GM18511 (cell line): ENCODE data around the gene ADD1.

Experiments used
- ATAC-seq: cut with Tn5 transposase; IDR thresholded peaks from one replicate; pipeline ENCODE4 v1.9.1; 2021; ENCODE audit warnings: mild to moderate bottlenecking, moderate library complexity; ENCODE audit not compliant: unreplicated experiment

ADD1 gene

GRCh38 chr4:2804973-2805501 lies 38.6 kb upstream of the ADD1 start:
- no peak for ATAC-seq

- ATAC-seq, result no peak
Measured at GRCh38 chr4:2805712-2806389, 37.8 kb upstream of the ADD1 start.

GRCh38 chr4:2806390-2807355 lies 37.0 kb upstream of the ADD1 start:
- ATAC-seq, result no peak

GRCh38 chr4:2807571-2807970 lies 36.1 kb upstream of the ADD1 start:
- no peak for ATAC-seq

- ATAC-seq, result no peak
Measured at GRCh38 chr4:2808001-2808400, 35.6 kb upstream of the ADD1 start.

GRCh38 chr4:2809610-2810180 lies 33.9 kb upstream of the ADD1 start:
- ATAC-seq, result no peak

GRCh38 chr4:2810388-2810787 lies 33.3 kb upstream of the ADD1 start:
- no peak for ATAC-seq

GRCh38 chr4:2811830-2812611 lies 31.6 kb upstream of the ADD1 start:
- ATAC-seq, result peak; percentile 78

- peak; percentile 21 for ATAC-seq
Measured at GRCh38 chr4:2812612-2813354, 30.9 kb upstream of the ADD1 start.

GRCh38 chr4:2813446-2814405 lies 29.9 kb upstream of the ADD1 start:
- ATAC-seq, result no peak

- ATAC-seq, result no peak
Measured at GRCh38 chr4:2814627-2815270, 28.9 kb upstream of the ADD1 start.

GRCh38 chr4:2816401-2816954 lies 27.2 kb upstream of the ADD1 start:
- no peak for ATAC-seq

- no peak for ATAC-seq
Measured at GRCh38 chr4:2817137-2817536, 26.5 kb upstream of the ADD1 start.

- no peak for ATAC-seq
Measured at GRCh38 chr4:2817701-2818350, 25.8 kb upstream of the ADD1 start.

- ATAC-seq, result no peak
Measured at GRCh38 chr4:2818351-2818939, 25.2 kb upstream of the ADD1 start.

GRCh38 chr4:2819244-2820215 lies 24.1 kb upstream of the ADD1 start:
- ATAC-seq, result no peak
